ENCODE measurements around the gene PIK3AP1. TPM values are rescaled to one million over a fixed set of nuclear protein-coding genes. Genes with fewer than 3 reads are reported as not detected.

Gene PIK3AP1
- total RNA-seq, 1 experiment from 2014 or later, result 3.7 TPM

DNA sequence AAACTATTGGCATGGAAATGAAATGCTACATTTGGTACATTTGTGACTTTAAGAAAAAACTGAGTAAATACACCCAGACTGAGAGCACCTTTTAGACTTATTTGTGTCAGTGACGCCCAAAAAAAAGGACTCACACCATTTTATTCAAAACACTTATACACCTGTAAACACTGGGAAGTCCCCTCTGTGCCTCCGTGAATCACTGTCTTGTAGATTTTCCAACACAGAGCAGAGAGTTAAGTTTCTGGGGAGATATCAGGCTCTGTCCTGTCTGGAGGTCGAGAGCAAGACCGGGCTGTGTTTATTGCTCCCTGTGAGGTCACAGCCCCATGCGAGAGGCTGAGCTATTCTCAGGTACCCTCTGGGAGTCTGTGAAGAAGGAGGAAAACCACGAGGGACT is 72.8 kb downstream of the PIK3AP1 start:
- no peaks in the 10 kb centered on the region for H3K27me3 ChIP-seq (ENCODE audit: low read length)
- DNase-seq, result no peak
- no peak overlapping the region for H3K27ac ChIP-seq (ENCODE audit: low read length)
- intact Hi-C loops (cut with micrococcal nuclease), result no loop called here
- H4K20me1 ChIP-seq (ENCODE audit: low read length), result no peaks in the 10 kb centered on the region
- H3K36me3 ChIP-seq (ENCODE audit: low read depth, low read length), result no peaks in the 10 kb centered on the region
- no peak overlapping the region for H3K9ac ChIP-seq (ENCODE audit: low read length)
- ChIA-PET CTCF (no interaction called here), POLR2A (ENCODE audit: unreplicated experiment) (no interaction called here)
- no peaks in the 10 kb centered on the region for H3K9me3 ChIP-seq (ENCODE audit: low read length)
- no peaks in the 10 kb centered on the region for H3K79me2 ChIP-seq (ENCODE audit: low read length)
- H3K4me3 ChIP-seq (ENCODE audit: low read length), result no peak overlapping the region
- BruUV-seq (replicated peaks), result no TSS peak
- H2AFZ ChIP-seq (ENCODE audit: low read length), result no peak overlapping the region
- no peaks in the 10 kb centered on the region for H3F3A ChIP-seq (ENCODE audit: low read length, unreplicated experiment)
- ATAC-seq, result no peak
- H3K4me1 ChIP-seq (ENCODE audit: insufficient read depth, low read length), result no peaks in the 10 kb centered on the region
- no peak overlapping the region for H3K4me2 ChIP-seq (ENCODE audit: low read length)
- H3K9me2 ChIP-seq (replicated peaks; ENCODE audit: low read length), result no peaks in the 10 kb centered on the region
- TF ChIP-seq, protein P1, sequence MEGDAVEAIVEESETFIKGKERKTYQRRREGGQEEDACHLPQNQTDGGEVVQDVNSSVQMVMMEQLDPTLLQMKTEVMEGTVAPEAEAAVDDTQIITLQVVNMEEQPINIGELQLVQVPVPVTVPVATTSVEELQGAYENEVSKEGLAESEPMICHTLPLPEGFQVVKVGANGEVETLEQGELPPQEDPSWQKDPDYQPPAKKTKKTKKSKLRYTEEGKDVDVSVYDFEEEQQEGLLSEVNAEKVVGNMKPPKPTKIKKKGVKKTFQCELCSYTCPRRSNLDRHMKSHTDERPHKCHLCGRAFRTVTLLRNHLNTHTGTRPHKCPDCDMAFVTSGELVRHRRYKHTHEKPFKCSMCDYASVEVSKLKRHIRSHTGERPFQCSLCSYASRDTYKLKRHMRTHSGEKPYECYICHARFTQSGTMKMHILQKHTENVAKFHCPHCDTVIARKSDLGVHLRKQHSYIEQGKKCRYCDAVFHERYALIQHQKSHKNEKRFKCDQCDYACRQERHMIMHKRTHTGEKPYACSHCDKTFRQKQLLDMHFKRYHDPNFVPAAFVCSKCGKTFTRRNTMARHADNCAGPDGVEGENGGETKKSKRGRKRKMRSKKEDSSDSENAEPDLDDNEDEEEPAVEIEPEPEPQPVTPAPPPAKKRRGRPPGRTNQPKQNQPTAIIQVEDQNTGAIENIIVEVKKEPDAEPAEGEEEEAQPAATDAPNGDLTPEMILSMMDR (conservative IDR thresholded peaks at IDR 0.05; ENCODE audit: low read depth, low read length), result no peak
- TF ChIP-seq EZH2 (IDR thresholded peaks at IDR 0.05; ENCODE audit: low read length, unreplicated experiment), result no peak
- TF ChIP-seq EZH2phosphoT487 (IDR thresholded peaks at IDR 0.05; ENCODE audit: borderline replicate concordance, low read length), result no peak

DNA sequence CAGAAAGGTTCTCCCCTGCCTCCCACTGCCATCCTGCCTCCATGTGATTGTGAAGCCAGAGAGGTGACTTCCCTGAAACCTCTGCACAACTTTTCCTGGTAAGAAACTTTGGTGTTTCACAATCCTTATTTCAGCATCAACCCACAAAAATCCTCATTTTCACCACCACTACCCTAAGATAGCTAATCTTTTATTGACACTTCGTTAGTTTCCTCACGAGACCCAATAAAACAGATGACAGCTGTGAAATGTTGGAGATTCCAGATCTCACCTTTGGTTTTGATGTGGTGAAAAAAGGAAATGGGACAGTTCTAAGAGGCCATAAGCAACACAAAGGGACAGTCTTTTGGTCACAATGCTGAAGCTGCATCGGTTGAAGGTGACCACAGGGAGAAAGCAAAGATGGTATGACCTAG is 73.6 kb downstream of the PIK3AP1 start:
- Histone ChIP-seq H2AFZ (ENCODE audit: low read length) (no peak overlapping the region), H3K4me1 (ENCODE audit: insufficient read depth, low read length) (no peaks in the 10 kb centered on the region), H3K79me2 (ENCODE audit: low read length) (no peaks in the 10 kb centered on the region), H3K4me2 (ENCODE audit: low read length) (no peak overlapping the region), H3K9ac (ENCODE audit: low read length) (no peak overlapping the region), H3K27me3 (ENCODE audit: low read length) (no peaks in the 10 kb centered on the region), H3K4me3 (ENCODE audit: low read length) (no peak overlapping the region), H3K9me2 (replicated peaks; ENCODE audit: low read length) (no peaks in the 10 kb centered on the region), H3K9me3 (ENCODE audit: low read length) (no peaks in the 10 kb centered on the region), H3K36me3 (ENCODE audit: low read depth, low read length) (no peaks in the 10 kb centered on the region), H3F3A (ENCODE audit: low read length, unreplicated experiment) (no peaks in the 10 kb centered on the region), H3K27ac (ENCODE audit: low read length) (no peak overlapping the region), H4K20me1 (ENCODE audit: low read length) (no peaks in the 10 kb centered on the region)
- POLR2A ChIA-PET (ENCODE audit: unreplicated experiment), result no interaction called here
- no peak for DNase-seq
- intact Hi-C loops (cut with micrococcal nuclease), result no loop called here
- TF ChIP-seq EZH2phosphoT487 (IDR thresholded peaks at IDR 0.05; ENCODE audit: borderline replicate concordance, low read length) (no peak), EZH2 (IDR thresholded peaks at IDR 0.05; ENCODE audit: low read length, unreplicated experiment) (no peak)
- TF ChIP-seq, protein P1 (conservative IDR thresholded peaks at IDR 0.05; ENCODE audit: low read depth, low read length), result no peak
- CTCF ChIA-PET, result no interaction called here
- no TSS peak for BruUV-seq (replicated peaks)
- ATAC-seq, result no peak

DNA sequence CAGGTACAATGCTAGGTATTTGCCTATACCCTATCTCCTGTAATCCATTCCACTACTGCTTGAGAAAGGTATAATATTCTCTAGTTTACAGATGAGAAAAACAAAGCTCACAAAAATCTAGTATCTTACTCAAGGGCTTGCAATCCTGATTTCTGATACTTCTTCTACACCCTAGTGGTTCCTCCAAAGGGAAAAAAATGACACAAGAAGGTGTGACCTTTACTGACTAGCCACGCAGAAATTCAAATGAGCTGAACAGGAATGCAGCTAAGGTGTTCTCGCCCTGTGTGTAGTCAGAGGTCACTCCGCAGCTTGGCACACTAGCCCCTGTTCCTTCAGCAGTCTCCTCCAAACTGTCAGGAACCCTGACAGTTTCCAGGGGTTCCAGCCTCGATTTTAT is 74.0 kb downstream of the PIK3AP1 start:
- no peak overlapping the region for H3K9ac ChIP-seq (ENCODE audit: low read length)
- H3K27me3 ChIP-seq (ENCODE audit: low read length), result no peaks in the 10 kb centered on the region
- ATAC-seq (no peak), DNase-seq (no peak)
- H3K4me1 ChIP-seq (ENCODE audit: insufficient read depth, low read length), result no peaks in the 10 kb centered on the region
- no TSS peak for BruUV-seq (replicated peaks)
- CTCF ChIA-PET, result no interaction called here
- no peaks in the 10 kb centered on the region for H3K79me2 ChIP-seq (ENCODE audit: low read length)
- no peaks in the 10 kb centered on the region for H3K9me3 ChIP-seq (ENCODE audit: low read length)
- H3K4me2 ChIP-seq (ENCODE audit: low read length), result no peak overlapping the region
- H2AFZ ChIP-seq (ENCODE audit: low read length), result no peak overlapping the region
- no peaks in the 10 kb centered on the region for H3K9me2 ChIP-seq (replicated peaks; ENCODE audit: low read length)
- POLR2A ChIA-PET (ENCODE audit: unreplicated experiment), result no interaction called here
- no peak overlapping the region for H3K4me3 ChIP-seq (ENCODE audit: low read length)
- no peaks in the 10 kb centered on the region for H3F3A ChIP-seq (ENCODE audit: low read length, unreplicated experiment)
- no peaks in the 10 kb centered on the region for H3K36me3 ChIP-seq (ENCODE audit: low read depth, low read length)
- intact Hi-C loops (cut with micrococcal nuclease), result no loop called here
- no peak for TF ChIP-seq EZH2phosphoT487 (IDR thresholded peaks at IDR 0.05; ENCODE audit: borderline replicate concordance, low read length)
- no peak for TF ChIP-seq EZH2 (IDR thresholded peaks at IDR 0.05; ENCODE audit: low read length, unreplicated experiment)
- TF ChIP-seq, protein P1 (conservative IDR thresholded peaks at IDR 0.05; ENCODE audit: low read depth, low read length), result no peak
- no peak overlapping the region for H3K27ac ChIP-seq (ENCODE audit: low read length)
- H4K20me1 ChIP-seq (ENCODE audit: low read length), result no peaks in the 10 kb centered on the region

Data from PC-3 (cell line).